LNCaP clone FGC (cell line): Measurements from ENCODE around the gene EIF2B1.
"Not testable (repeated sequence)": the region's sequence is repeated elsewhere in the genome, so short reads cannot be mapped to it uniquely, and the experiment has no call there.

Experiments used
- DNase-seq: peaks from one replicate; pipeline ENCODE4 v3.0.0-alpha.2; 2011; ENCODE audit warnings: low read depth
- H3K4me3 ChIP-seq: 2 replicates; pipeline ENCODE4 v1.5.1; 2011; ENCODE audit warnings: mild to moderate bottlenecking, low read depth, low read length, control low read depth
- CTCF ChIP-seq: IDR thresholded peaks from 2 replicates; pipeline ENCODE4 v1.5.1; 2012; ENCODE audit warnings: mild to moderate bottlenecking; ENCODE audit not compliant: control insufficient read depth, insufficient read depth; ENCODE audit errors: extremely low read depth

EIF2B1 gene

GRCh38 chr12:123598522-123598921 lies 35.0 kb downstream of the EIF2B1 start:
- no peak for DNase-seq
- H3K4me3 ChIP-seq, result no peak overlapping the region
- no peak for TF ChIP-seq CTCF

- DNase-seq, result no peak
- no peak for TF ChIP-seq CTCF
- no peak overlapping the region for H3K4me3 ChIP-seq
Measured at GRCh38 chr12:123597100-123597499, 36.4 kb downstream of the EIF2B1 start.

- no peak for DNase-seq
- no peak overlapping the region for H3K4me3 ChIP-seq
- TF ChIP-seq CTCF, result no peak
Measured at GRCh38 chr12:123595729-123596128, 37.8 kb downstream of the EIF2B1 start.

- H3K4me3 ChIP-seq, result no peak overlapping the region
- DNase-seq, result no peak
- TF ChIP-seq CTCF, result no peak
Measured at GRCh38 chr12:123591702-123592481, 41.6 kb downstream of the EIF2B1 start.

- DNase-seq, result no peak
- H3K4me3 ChIP-seq, result no peak overlapping the region
- TF ChIP-seq CTCF, result no peak
Measured at GRCh38 chr12:123580772-123581171, 52.7 kb downstream of the EIF2B1 start.

GRCh38 chr12:123578829-123579228 lies 54.7 kb downstream of the EIF2B1 start:
- H3K4me3 ChIP-seq, DNase-seq: not testable (repeated sequence)

- no peak overlapping the region for H3K4me3 ChIP-seq
- DNase-seq, result no peak
- TF ChIP-seq CTCF, result no peak
Measured at GRCh38 chr12:123578243-123578642, 55.2 kb downstream of the EIF2B1 start.
